ENCODE measurements around the gene WNT8B. TPM values are rescaled to one million over a fixed set of nuclear protein-coding genes. Genes with fewer than 3 reads are reported as not detected.

Gene WNT8B
- total RNA-seq, 4 donors from 2014 or later: not detected

GRCh38 chr10:100482181-100482833 is 19.5 kb downstream of the WNT8B start:
- peak; percentile 75 for ATAC-seq
- no peaks in the 10 kb centered on the region for H3K9me3 ChIP-seq
- peaks cover 31% of the 10 kb centered on the region for H3K27me3 ChIP-seq
- H3K36me3 ChIP-seq: peaks cover 0 to 26% of the 10 kb centered on the region in 2 donors
- peak overlapping the region in 1 of 4 donors; percentile 15 for H3K27ac ChIP-seq
- 0% methylated on average over 5 of the region's 59 CpGs; no CpG with 5 or more reads in 1 of the 2 donors for WGBS, 2 donors (ENCODE audit: low coverage in 1 of 2)
- peak overlapping the region; percentile 16 to 55 for H3K4me3 ChIP-seq
- peak; percentile 44 to 87 (median 50) for TF ChIP-seq CTCF (IDR thresholded peaks at IDR 0.05)
- no peak for TF ChIP-seq POLR2AphosphoS5 (IDR thresholded peaks at IDR 0.05)
- TF ChIP-seq EP300 (IDR thresholded peaks at IDR 0.05): no peak
- peaks cover 0 to 22% (median 6%) of the 10 kb centered on the region in 3 donors for H3K4me1 ChIP-seq

- H3K36me3 ChIP-seq: peaks cover 0 to 31% of the 10 kb centered on the region in 2 donors
- no peak overlapping the region for H3K27ac ChIP-seq
- H3K27me3 ChIP-seq: peaks cover 31% of the 10 kb centered on the region
- H3K4me3 ChIP-seq: peak overlapping the region in 1 of 2 donors; percentile 55
- TF ChIP-seq EP300 (IDR thresholded peaks at IDR 0.05) (no peak), POLR2AphosphoS5 (IDR thresholded peaks at IDR 0.05) (no peak), CTCF (IDR thresholded peaks at IDR 0.05) (no peak)
- no peak for ATAC-seq
- H3K4me1 ChIP-seq: peaks cover 0 to 22% (median 6%) of the 10 kb centered on the region in 3 donors
- 49 to 50% methylated on average over 1 to 3 of the region's 5 CpGs for WGBS, 2 donors (ENCODE audit: low coverage in 1 of 2)
- no peaks in the 10 kb centered on the region for H3K9me3 ChIP-seq
Observed at GRCh38 chr10:100482834-100483185, 20.0 kb downstream of the WNT8B start.

GRCh38 chr10:100483876-100484666 is 21.3 kb downstream of the WNT8B start:
- Histone ChIP-seq H3K9me3 (no peaks in the 10 kb centered on the region), H3K27ac (no peak overlapping the region), H3K36me3 (peaks cover 0 to 44% of the 10 kb centered on the region in 2 donors), H3K27me3 (peaks cover 24% of the 10 kb centered on the region), H3K4me1 (peaks cover 0 to 22% (median 6%) of the 10 kb centered on the region in 3 donors), H3K4me3 (no peak overlapping the region)
- 76 to 90% methylated on average over 3 of the region's 5 CpGs for WGBS, 2 donors (ENCODE audit: low coverage in 1 of 2)
- TF ChIP-seq EP300 (IDR thresholded peaks at IDR 0.05) (no peak), CTCF (IDR thresholded peaks at IDR 0.05) (no peak), POLR2A (IDR thresholded peaks at IDR 0.05) (no peak), POLR2AphosphoS5 (IDR thresholded peaks at IDR 0.05) (no peak)
- no peak for ATAC-seq

- no peak for ATAC-seq
- WGBS, 2 donors (ENCODE audit: low coverage in 1 of 2): 60% methylated on average over 4 of the region's 8 CpGs; no CpG with 5 or more reads in 1 of the 2 donors
- H3K4me3 ChIP-seq: no peak overlapping the region
- peaks cover 0 to 22% (median 6%) of the 10 kb centered on the region in 3 donors for H3K4me1 ChIP-seq
- H3K9me3 ChIP-seq: no peaks in the 10 kb centered on the region
- TF ChIP-seq POLR2A (IDR thresholded peaks at IDR 0.05): no peak
- no peak for TF ChIP-seq POLR2AphosphoS5 (IDR thresholded peaks at IDR 0.05)
- TF ChIP-seq CTCF (IDR thresholded peaks at IDR 0.05): no peak
- no peak for TF ChIP-seq EP300 (IDR thresholded peaks at IDR 0.05)
- peaks cover 0 to 57% of the 10 kb centered on the region in 2 donors for H3K36me3 ChIP-seq
- H3K27me3 ChIP-seq: peaks cover 11% of the 10 kb centered on the region
- no peak overlapping the region for H3K27ac ChIP-seq
Observed at GRCh38 chr10:100485366-100485765, 22.6 kb downstream of the WNT8B start.

All from gastroesophageal sphincter (tissue), 4 donors.